HepG2 (cell line): ENCODE data around the gene DYNC2I2. TPM values are rescaled to one million over a fixed set of nuclear protein-coding genes. Genes with fewer than 3 reads are reported as not detected.

Experiments
- ELF3 ChIP-seq: IDR thresholded peaks from 2 replicates; pipeline ENCODE4 v1.6.1; 2016; ENCODE audit warnings: missing genetic modification reagents, missing compliant biosample characterization
- HMG20A ChIP-seq: IDR thresholded peaks from 2 replicates; pipeline ENCODE4 v1.6.1; 2016; ENCODE audit warnings: borderline replicate concordance
- MEF2D ChIP-seq: sonication (generic); formaldehyde crosslinking; IDR thresholded peaks from 2 replicates; pipeline ENCODE4 v1.5.1; 2020; ENCODE audit warnings: mild to moderate bottlenecking, missing genetic modification reagents
- NFYB ChIP-seq: sonication (generic); formaldehyde crosslinking; IDR thresholded peaks from 2 replicates; pipeline ENCODE4 v1.4.0; 2020; ENCODE audit warnings: missing genetic modification reagents
- PLRG1 ChIP-seq: fragments of 450-650 bp; conservative IDR thresholded peaks from 2 replicates; pipeline ENCODE4 v1.6.1; 2016
- PLSCR1 ChIP-seq: sonication (generic); formaldehyde crosslinking; IDR thresholded peaks from 2 replicates; pipeline ENCODE4 v1.5.0; 2020; ENCODE audit warnings: missing genetic modification reagents, mild to moderate bottlenecking, borderline replicate concordance
- POGK ChIP-seq: sonication (generic); formaldehyde crosslinking; conservative IDR thresholded peaks from 2 replicates; pipeline ENCODE4 v1.8.0; 2022; ENCODE audit warnings: mild to moderate bottlenecking, moderate library complexity, missing genetic modification reagents
- PRPF4 ChIP-seq: fragments of 200-400 bp; formaldehyde crosslinking; IDR thresholded peaks from 2 replicates; pipeline ENCODE4 v1.6.1; 2016; ENCODE audit warnings: low read length, low read depth; ENCODE audit not compliant: poor library complexity, severe bottlenecking
- SMARCE1 ChIP-seq: fragments of 450-650 bp; IDR thresholded peaks from 2 replicates; pipeline ENCODE4 v1.6.1; 2017; ENCODE audit warnings: borderline replicate concordance
- ZBTB39 ChIP-seq: sonication (generic); formaldehyde crosslinking; IDR thresholded peaks from 2 replicates; pipeline ENCODE4 v1.5.0; 2020; ENCODE audit warnings: missing genetic modification reagents
- ZEB1 ChIP-seq: IDR thresholded peaks from 2 replicates; pipeline ENCODE4 v1.6.1; 2012; ENCODE audit warnings: mild to moderate bottlenecking, low read depth, inconsistent platforms; ENCODE audit not compliant: insufficient replicate concordance
- ZKSCAN5 ChIP-seq: sonication (generic); formaldehyde crosslinking; IDR thresholded peaks from 2 replicates; pipeline ENCODE4 v1.5.1; 2020; ENCODE audit warnings: mild to moderate bottlenecking, missing genetic modification reagents
- ZNF121 ChIP-seq: sonication (generic); formaldehyde crosslinking; IDR thresholded peaks from 2 replicates; pipeline ENCODE4 v1.5.0; 2020; ENCODE audit warnings: mild to moderate bottlenecking, missing genetic modification reagents
- ZNF431 ChIP-seq: sonication (generic); formaldehyde crosslinking; IDR thresholded peaks from 2 replicates; pipeline ENCODE4 v1.9.0; 2022; ENCODE audit warnings: missing genetic modification reagents, low read depth, mild to moderate bottlenecking, borderline replicate concordance
- ZNF614 ChIP-seq: IDR thresholded peaks from 2 replicates; pipeline ENCODE4 v1.6.1; 2018; ENCODE audit warnings: missing biosample characterization, missing genetic modification reagents, inconsistent platforms, borderline replicate concordance
- ZSCAN9 ChIP-seq: IDR thresholded peaks from 2 replicates; pipeline ENCODE4 v1.6.1; 2016; ENCODE audit warnings: borderline replicate concordance
- ZZZ3 ChIP-seq: sonication (generic); formaldehyde crosslinking; IDR thresholded peaks from 2 replicates; pipeline ENCODE4 v1.4.0; 2020; ENCODE audit warnings: missing genetic modification reagents, mild to moderate bottlenecking, borderline replicate concordance
- polyA plus RNA-seq, 8 experiments: library from polyadenylated mRNA; depleted of rRNA in 3 of 8; stranded (reverse) in 7 of 8; unstranded in 1 of 8; fragments of >200 nt; fragmentation: Illumina TruSeq in 4 of 8; extraction: Trizol in 4 of 8; gene quantifications; 2 replicates each; pipeline versions ENCODE4 v1.2.1 to v1.2.3, GENCODE V29; 2011 to 2016; ENCODE audit warnings: low read depth in 4 of 8, missing spikeins in 1 of 8, mixed read lengths in 1 of 8; ENCODE audit not compliant: insufficient read depth in 1 of 8
- total RNA-seq, 5 experiments: library from RNA; depleted of rRNA; stranded (reverse); fragments of >200 nt; fragmentation: Illumina TruSeq; extraction: Trizol; gene quantifications; 2 replicates each; pipeline ENCODE4 v1.2.3, GENCODE V29; 2016; ENCODE audit warnings: low read depth in 1 of 5
- TF ChIP-seq, protein P1 (sequence below): sonication (generic); formaldehyde crosslinking; IDR thresholded peaks from 2 replicates; pipeline ENCODE4 v1.4.0; 2020; ENCODE audit warnings: missing genetic modification reagents
- TF ChIP-seq, protein P2 (sequence below): sonication (generic); formaldehyde crosslinking; IDR thresholded peaks from 2 replicates; pipeline ENCODE4 v1.8.0; 2022; ENCODE audit warnings: mild to moderate bottlenecking, missing genetic modification reagents; ENCODE audit not compliant: insufficient replicate concordance

The DYNC2I2 gene
- total and polyA plus RNA-seq, 2 of the 13 experiments (the other 11 are each of a cell fraction or from before 2014, with no cell fraction given): 13.7 to 40.2 TPM

- TF ChIP-seq ZBTB39 (CRISPR knock-in tag) (no peak; the same call in 1 of the 2 replicates), PLRG1 (no peak), ZSCAN9 (CRISPR knock-in tag) (no peak), PLSCR1 (CRISPR knock-in tag) (no peak), ELF3 (CRISPR knock-in tag) (no peak), NFYB (no peak; the same call in 1 of the 2 replicates), MEF2D (CRISPR knock-in tag) (no peak), HMG20A (CRISPR knock-in tag) (no peak), ZNF431 (CRISPR knock-in tag) (no peak), ZNF121 (CRISPR knock-in tag) (no peak), ZNF614 (CRISPR knock-in tag) (no peak), ZZZ3 (no peak), ZEB1 (peak; percentile 83), SMARCE1 (no peak), PRPF4 (no peak), POGK (CRISPR knock-in tag) (0 out of 2 replicates have a peak, but pooled peaks have one; percentile 56), ZKSCAN5 (CRISPR knock-in tag) (no peak)
- TF ChIP-seq, protein P1, sequence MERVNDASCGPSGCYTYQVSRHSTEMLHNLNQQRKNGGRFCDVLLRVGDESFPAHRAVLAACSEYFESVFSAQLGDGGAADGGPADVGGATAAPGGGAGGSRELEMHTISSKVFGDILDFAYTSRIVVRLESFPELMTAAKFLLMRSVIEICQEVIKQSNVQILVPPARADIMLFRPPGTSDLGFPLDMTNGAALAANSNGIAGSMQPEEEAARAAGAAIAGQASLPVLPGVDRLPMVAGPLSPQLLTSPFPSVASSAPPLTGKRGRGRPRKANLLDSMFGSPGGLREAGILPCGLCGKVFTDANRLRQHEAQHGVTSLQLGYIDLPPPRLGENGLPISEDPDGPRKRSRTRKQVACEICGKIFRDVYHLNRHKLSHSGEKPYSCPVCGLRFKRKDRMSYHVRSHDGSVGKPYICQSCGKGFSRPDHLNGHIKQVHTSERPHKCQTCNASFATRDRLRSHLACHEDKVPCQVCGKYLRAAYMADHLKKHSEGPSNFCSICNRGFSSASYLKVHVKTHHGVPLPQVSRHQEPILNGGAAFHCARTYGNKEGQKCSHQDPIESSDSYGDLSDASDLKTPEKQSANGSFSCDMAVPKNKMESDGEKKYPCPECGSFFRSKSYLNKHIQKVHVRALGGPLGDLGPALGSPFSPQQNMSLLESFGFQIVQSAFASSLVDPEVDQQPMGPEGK: peak; percentile 20
- TF ChIP-seq, protein P2, sequence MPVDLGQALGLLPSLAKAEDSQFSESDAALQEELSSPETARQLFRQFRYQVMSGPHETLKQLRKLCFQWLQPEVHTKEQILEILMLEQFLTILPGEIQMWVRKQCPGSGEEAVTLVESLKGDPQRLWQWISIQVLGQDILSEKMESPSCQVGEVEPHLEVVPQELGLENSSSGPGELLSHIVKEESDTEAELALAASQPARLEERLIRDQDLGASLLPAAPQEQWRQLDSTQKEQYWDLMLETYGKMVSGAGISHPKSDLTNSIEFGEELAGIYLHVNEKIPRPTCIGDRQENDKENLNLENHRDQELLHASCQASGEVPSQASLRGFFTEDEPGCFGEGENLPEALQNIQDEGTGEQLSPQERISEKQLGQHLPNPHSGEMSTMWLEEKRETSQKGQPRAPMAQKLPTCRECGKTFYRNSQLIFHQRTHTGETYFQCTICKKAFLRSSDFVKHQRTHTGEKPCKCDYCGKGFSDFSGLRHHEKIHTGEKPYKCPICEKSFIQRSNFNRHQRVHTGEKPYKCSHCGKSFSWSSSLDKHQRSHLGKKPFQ (CRISPR knock-in tag): peak; percentile 54
These were observed 21.2 kb downstream of the DYNC2I2 start (continued) for GRCh38 chr9:128635266-128636023.
